GM21717 (cell line): ENCODE data around the gene UPP2.

Experiments used
- ATAC-seq: cut with Tn5 transposase; IDR thresholded peaks from one replicate; pipeline ENCODE4 v1.9.1; 2021; ENCODE audit warnings: mild to moderate bottlenecking, moderate library complexity; ENCODE audit not compliant: unreplicated experiment

Gene UPP2

DNA sequence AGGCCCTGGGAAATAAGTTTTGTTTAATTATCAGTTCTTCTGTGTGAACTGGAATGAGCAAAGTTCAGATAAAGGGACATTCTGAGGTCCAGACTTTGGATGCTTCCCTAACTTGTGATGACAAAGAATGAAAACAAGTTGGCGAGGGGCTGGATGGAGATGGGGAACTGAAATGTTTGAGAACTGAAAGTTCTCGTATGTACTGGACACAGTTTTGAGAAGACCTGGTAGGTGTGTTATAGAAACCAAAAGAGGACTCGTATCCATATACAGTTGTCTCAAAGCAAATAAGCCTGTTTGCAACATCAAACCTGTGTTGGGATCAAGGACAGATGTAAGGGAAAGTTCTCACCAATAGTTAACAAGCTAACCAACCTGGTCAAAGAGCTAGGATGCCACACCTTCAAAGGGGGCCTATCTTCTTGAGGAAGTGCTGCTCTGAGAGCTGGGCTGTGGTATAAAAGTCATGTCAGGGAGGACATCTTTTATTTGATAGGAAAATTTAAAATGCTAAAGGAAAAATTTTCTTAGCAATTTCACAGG lies at the start of gene UPP2:
Gene UPP2 (plus strand): TSS at position 493 of the 543 bp plus-strand sequence. CDS start 188 bp downstream, outside the sequence.
- peak; percentile 81 for ATAC-seq

DNA sequence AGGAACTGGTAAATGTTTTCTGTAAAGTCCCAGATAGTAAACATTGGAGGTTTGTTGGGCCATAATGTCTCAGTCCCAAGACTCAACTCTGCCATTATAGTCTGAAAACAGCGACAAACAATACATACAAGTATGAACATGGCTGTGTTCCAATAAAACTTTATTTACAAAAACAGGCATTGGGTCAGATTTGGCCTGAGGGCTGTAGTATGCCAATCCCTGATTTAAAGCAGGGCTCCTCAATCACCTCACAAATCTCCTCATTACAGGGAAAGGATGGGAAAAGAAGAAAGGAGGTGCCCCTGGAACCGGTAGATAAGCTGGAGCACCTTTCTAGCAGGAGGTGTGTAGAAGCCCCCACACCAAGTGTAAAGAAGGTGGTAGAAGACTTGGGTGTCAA lies 48.9 kb upstream of the UPP2 start:
- no peak for ATAC-seq

DNA sequence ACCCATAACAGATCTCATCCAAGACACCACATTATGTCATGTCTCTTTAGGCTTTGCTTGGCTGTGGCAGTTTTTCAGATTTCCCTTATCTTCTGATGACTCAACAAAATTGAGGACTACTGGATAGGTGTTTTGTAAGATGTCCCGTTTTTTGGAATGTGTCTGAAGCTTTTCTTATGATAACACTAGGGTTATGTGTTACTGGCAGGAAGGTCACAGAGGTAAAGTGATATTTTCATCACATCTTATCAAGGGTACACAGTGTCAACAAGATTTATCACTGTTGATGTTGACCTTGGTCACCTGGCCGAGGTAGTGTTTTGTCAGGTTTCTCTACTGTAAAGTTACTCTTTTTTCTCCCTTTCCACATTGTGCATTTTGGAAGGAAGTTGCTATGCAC lies 44.8 kb upstream of the UPP2 start:
- ATAC-seq, result no peak

- ATAC-seq, result no peak
Measured at GRCh38 chr2:158060160-158060834, 41.4 kb upstream of the UPP2 start.

DNA sequence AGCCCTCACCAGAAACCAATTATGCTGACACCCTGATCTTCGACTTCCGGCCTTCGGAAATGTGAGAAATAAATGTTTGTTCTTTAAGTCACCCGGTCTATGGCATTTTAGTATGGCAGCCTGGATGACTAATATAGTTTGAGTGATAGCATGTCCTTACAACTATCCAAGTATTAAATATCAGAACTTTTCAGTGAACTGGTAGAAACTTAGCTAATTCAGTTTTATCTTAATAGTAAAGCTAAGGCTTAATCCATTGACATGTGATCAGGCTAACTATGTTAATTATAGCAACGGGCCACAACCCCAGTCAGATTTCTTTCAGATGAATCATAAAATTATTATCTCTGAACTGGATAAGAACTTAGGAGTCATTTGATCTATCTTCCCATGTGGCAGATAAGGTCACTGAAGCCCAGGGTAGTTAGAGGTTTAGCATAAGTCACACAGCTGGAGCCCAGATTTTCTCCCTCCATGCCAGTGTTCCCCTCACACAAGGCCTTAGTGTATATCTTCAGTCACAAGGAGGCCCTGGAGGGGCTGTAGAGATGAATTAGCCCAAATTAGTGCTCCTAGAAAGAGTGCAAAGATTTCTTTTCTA lies 40.7 kb upstream of the UPP2 start:
- ATAC-seq, result no peak

DNA sequence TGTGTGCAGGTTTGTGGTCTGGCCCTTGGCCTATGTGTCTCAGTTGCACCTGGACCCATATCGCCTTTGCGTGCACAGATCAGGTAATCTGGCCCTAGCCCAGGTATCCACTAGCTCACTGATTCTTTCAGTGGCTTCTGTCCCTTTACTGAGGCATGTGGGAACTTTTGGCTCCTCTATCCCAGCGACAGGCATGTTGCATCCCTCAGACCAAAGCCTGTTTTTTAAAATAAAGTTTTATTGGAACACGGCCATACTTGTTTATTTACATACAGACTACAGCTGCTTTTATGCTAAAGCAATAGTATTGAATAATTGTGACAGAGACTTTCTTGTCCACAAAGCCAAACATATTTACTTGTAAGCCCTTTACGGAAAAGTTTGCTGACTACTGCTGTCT lies 39.9 kb upstream of the UPP2 start:
- ATAC-seq, result no peak

DNA sequence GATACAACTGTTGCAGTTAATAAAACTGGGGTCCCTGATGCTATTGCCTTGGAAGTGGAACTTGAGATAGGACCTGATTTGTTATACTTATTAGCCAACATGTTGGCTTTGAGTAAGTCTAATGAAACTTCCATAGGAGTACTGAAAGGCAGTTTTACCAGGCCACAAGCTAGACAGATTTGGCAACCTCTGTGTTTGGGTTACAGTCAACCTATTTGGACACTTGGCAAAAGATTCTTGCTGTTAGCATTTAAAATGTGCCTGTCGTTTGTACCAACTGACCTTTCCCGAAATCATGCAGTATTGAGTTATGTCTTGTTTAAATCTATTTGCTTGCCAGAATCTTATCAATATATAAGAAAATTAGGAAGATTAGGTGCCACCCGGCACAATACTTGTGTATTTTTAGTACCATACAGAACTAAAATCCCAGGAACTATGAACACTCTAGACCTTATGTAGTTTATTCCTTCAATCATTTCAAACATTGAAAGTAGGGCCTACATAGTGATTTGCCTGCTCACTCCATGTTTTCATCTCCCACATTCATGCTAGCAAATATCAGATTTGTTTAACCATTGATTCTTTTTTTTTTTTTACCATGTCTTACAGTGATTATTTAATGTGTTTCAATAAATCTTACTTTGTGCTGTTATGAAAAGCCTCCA lies 35.5 kb upstream of the UPP2 start:
- ATAC-seq, result no peak

GRCh38 chr2:158071018-158071417 lies 30.7 kb upstream of the UPP2 start:
- ATAC-seq, result no peak

GRCh38 chr2:158072361-158072760 lies 29.3 kb upstream of the UPP2 start:
- no peak for ATAC-seq

GRCh38 chr2:158079672-158080071 lies 22.0 kb upstream of the UPP2 start:
- no peak for ATAC-seq

- no peak for ATAC-seq
Measured at GRCh38 chr2:158088093-158088492, 13.6 kb upstream of the UPP2 start.

DNA sequence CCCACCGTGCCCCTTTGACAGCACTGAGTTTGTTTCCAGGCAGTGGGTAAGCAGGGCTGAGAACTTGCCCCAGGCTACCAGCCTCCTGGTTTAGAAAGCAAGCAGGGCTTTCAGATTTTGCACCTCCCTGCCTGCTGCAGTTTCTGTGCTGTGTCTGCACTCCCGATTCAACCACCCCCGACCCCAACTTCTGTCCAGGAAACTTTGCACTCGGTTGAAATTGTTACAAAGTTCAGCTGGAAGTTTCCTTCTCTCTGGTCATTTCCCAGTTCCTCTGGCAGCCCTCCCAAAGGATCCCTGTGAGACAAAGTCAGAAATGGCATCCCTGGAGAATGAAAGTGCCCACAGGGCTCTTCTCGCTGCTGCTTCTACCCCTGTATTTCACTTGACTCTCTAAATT lies 12.4 kb upstream of the UPP2 start:
- no peak for ATAC-seq

- ATAC-seq, result no peak
Measured at GRCh38 chr2:158091647-158092046, 10.0 kb upstream of the UPP2 start.

DNA sequence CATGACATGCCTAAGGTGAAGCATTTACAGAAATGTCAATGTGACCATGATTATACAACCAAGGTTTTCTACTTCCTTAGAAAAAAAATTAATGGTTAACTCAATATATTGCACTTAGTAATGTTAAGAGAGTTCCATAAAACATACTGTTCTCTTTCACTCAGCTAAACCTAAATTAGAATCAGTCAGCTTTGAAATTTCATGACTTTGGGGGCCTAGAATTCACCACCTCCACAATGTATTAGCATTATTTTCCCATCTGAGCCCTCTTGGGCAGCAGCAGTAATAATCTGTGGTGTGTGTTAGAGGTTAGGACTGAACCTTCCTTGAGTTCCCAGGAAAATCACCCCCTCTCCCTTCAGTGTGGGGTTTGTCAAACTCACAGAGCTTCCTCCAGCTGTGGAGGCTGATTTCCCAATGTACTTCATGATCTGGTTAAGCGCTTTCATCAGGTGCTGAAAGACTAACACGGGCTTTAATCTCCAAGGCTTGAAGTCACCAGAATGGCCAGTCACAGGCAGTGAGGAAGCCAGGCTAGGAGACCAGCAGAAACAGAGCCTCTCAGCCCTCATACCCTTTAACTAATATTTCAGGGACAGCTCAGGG lies 7.1 kb upstream of the UPP2 start:
- ATAC-seq, result no peak

DNA sequence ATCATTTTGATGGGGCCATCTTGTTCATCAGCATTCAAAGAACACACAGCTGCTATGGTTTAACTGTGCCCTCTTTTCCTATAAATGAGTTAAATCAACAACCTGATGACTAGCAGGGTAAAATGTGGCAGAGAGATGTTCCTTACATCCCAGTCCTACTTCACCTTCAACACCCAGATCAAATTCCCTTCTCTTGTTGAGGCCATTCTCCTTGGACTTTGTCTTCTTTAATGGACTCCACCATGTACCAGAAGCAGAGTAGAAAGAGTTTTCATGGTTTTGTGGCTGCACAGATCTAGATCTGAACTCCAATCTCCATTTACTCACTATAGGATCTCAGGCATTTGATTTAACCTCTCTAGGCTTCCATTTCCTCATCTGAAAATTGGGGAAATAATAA lies 6.4 kb upstream of the UPP2 start:
- no peak for ATAC-seq

DNA sequence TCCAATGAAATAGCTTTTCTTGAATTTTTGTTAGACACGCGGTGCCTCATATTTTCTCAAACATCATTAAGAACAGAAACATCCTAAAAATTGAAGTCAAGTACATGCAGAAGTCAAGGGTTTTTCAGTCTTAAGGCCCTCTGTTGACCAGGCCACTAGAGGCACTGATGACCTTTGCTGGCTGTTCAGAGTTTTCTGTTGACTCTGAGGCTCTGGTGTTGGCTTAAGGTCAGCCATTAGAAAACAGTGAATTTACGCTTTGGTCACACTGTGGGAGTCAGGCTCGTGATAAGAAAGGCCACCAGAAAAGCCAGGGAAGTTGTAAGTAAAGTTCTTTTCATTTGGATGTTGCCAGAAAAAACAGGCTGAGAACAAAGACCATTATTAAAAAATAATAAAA lies 5.8 kb upstream of the UPP2 start:
- no peak for ATAC-seq

DNA sequence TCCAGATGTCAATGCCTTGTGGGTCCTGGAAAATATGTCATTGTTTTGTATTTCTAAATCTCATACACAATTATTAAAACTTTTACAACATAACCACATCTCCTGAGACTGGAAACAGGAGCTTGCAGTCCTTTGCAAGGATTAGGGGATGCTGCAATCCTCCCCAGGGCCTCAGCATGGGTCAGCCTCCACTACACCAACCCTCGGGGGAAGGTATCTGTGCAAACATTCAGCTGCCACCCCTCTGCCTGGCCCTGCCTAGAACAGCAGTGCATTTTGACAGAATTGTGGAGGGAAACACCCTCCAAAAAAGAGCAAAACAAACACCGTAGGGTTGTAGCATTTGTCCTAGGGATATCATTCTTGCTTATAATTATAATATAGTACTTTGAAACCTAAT lies 4.2 kb upstream of the UPP2 start:
- no peak for ATAC-seq

GRCh38 chr2:158098178-158098577 lies 3.5 kb upstream of the UPP2 start:
- no peak for ATAC-seq

GRCh38 chr2:158099716-158100115 lies 2.0 kb upstream of the UPP2 start:
- ATAC-seq, result no peak

- ATAC-seq, result no peak
Measured at GRCh38 chr2:158100411-158100810, 1.3 kb upstream of the UPP2 start.

GRCh38 chr2:158102446-158102845 lies 770 bp downstream of the UPP2 start:
- ATAC-seq, result no peak
